Hepatocyte (in vitro differentiated cells): ENCODE data around the gene RASGRF1.

ENCODE experiments used
- EZH2 ChIP-seq: fragments of 200-600 bp; sonication (generic); IDR thresholded peaks from 2 replicates; pipeline ENCODE4 v1.6.1; 2016; ENCODE audit warnings: antibody characterized with exemption, mild to moderate bottlenecking, borderline replicate concordance
- TF ChIP-seq, protein P1 (sequence below): fragments of 200-600 bp; sonication (generic); IDR thresholded peaks from 2 replicates; pipeline ENCODE4 v1.5.1; 2016; ENCODE audit warnings: antibody characterized with exemption, mild to moderate bottlenecking; ENCODE audit not compliant: poor library complexity

DNA sequence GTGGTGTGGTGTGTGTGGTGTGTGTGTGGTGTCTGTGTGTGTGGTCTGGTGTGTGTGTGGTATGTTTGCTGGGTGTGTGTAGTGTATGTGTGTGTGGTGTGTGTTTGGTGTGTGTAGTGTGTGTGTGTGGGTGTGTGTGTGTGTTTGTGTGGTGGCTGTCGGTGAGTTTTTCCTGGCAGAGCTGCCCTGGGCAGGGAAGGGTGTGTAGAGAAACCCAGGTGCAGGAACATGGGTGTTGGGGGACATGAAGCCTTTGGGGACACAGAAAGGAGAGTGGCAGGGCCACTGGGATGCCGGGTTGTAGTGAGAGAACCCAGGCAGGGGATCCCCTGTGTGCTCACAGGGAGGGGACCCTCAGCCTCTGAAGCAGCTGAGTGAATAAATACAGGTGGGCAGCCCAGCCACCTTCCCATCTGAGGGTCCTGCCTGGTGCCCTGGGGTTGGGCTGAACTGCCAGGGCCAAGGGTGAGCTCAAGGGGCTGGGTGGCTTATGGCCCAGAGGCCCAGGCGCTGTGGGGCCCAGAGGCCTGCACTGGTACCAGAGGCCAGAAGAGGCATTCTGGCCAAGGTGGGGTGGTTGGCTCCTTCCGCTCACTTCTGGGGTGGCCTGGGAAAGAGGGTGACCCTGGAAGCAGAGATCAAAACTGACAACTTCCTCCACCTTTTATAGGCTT is 97.2 kb downstream of the RASGRF1 start:
- TF ChIP-seq, protein P1, sequence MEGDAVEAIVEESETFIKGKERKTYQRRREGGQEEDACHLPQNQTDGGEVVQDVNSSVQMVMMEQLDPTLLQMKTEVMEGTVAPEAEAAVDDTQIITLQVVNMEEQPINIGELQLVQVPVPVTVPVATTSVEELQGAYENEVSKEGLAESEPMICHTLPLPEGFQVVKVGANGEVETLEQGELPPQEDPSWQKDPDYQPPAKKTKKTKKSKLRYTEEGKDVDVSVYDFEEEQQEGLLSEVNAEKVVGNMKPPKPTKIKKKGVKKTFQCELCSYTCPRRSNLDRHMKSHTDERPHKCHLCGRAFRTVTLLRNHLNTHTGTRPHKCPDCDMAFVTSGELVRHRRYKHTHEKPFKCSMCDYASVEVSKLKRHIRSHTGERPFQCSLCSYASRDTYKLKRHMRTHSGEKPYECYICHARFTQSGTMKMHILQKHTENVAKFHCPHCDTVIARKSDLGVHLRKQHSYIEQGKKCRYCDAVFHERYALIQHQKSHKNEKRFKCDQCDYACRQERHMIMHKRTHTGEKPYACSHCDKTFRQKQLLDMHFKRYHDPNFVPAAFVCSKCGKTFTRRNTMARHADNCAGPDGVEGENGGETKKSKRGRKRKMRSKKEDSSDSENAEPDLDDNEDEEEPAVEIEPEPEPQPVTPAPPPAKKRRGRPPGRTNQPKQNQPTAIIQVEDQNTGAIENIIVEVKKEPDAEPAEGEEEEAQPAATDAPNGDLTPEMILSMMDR = no peak
- TF ChIP-seq EZH2 = no peak
